ENCODE measurements around the gene LPO. TPM values are rescaled to one million over a fixed set of nuclear protein-coding genes. Genes with fewer than 3 reads are reported as not detected.

The LPO gene
- polyA plus RNA-seq, 1 donor from 2014 or later, result not detected

DNA sequence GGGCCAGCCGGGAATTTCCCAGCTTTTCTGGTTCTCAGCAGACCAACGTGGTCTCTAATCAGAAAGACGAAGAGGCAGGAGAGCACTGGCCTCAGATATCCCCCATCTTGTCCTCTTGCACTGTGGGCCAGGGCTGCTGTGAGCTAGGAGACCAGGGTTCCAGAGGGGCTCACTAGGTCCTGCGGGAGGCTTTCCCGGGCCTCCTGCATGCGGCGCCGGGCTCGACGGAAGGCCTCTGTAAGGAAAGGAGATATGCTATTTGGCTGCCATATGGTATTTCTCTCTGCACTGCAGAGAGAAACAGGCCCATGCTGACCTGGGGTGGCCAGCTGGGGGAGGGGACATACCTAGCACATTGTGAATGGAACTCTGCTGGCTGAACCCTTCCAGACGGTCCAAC is 32.4 kb upstream of the LPO start:
- Histone ChIP-seq H3F3A (ENCODE audit: insufficient read depth, low read length, poor library complexity, severe bottlenecking) (no peaks in the 10 kb centered on the region), H2AFZ (ENCODE audit: low read depth, low read length) (no peak overlapping the region), H3K9me2 (ENCODE audit: insufficient read depth, low read length) (no peaks in the 10 kb centered on the region), H3K79me2 (replicated peaks; ENCODE audit: insufficient read depth, low read length) (no peaks in the 10 kb centered on the region), H3K36me3 (ENCODE audit: insufficient read depth, low read length) (no peaks in the 10 kb centered on the region), H3K4me3 (ENCODE audit: low read length) (no peak overlapping the region), H4K20me1 (ENCODE audit: insufficient read depth) (no peaks in the 10 kb centered on the region), H3K27ac (ENCODE audit: low read length) (no peak overlapping the region), H3K9me3 (ENCODE audit: low read length) (no peaks in the 10 kb centered on the region), H3K4me2 (ENCODE audit: low read length) (no peak overlapping the region), H3K27me3 (ENCODE audit: insufficient read depth, low read depth, low read length) (no peaks in the 10 kb centered on the region), H3K9ac (ENCODE audit: low read length) (no peak overlapping the region)
- TF ChIP-seq REST (IDR thresholded peaks at IDR 0.05; ENCODE audit: borderline replicate concordance) (no peak), SMC3 (conservative IDR thresholded peaks at IDR 0.05; ENCODE audit: poor library complexity) (no peak), POLR2AphosphoS5 (IDR thresholded peaks at IDR 0.05) (no peak), RAD21 (conservative IDR thresholded peaks at IDR 0.05) (no peak), EZH2 (IDR thresholded peaks at IDR 0.05; ENCODE audit: borderline replicate concordance, insufficient read depth, low read length, poor library complexity, severe bottlenecking) (no peak), MXI1 (conservative IDR thresholded peaks at IDR 0.05; ENCODE audit: poor library complexity, severe bottlenecking) (no peak), EP300 (conservative IDR thresholded peaks at IDR 0.05; ENCODE audit: poor library complexity, severe bottlenecking) (no peak), TAF1 (IDR thresholded peaks at IDR 0.05; ENCODE audit: low read depth) (no peak)
- TF ChIP-seq, protein P1, sequence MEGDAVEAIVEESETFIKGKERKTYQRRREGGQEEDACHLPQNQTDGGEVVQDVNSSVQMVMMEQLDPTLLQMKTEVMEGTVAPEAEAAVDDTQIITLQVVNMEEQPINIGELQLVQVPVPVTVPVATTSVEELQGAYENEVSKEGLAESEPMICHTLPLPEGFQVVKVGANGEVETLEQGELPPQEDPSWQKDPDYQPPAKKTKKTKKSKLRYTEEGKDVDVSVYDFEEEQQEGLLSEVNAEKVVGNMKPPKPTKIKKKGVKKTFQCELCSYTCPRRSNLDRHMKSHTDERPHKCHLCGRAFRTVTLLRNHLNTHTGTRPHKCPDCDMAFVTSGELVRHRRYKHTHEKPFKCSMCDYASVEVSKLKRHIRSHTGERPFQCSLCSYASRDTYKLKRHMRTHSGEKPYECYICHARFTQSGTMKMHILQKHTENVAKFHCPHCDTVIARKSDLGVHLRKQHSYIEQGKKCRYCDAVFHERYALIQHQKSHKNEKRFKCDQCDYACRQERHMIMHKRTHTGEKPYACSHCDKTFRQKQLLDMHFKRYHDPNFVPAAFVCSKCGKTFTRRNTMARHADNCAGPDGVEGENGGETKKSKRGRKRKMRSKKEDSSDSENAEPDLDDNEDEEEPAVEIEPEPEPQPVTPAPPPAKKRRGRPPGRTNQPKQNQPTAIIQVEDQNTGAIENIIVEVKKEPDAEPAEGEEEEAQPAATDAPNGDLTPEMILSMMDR (IDR thresholded peaks at IDR 0.05; ENCODE audit: poor library complexity, severe bottlenecking), result no peak

DNA sequence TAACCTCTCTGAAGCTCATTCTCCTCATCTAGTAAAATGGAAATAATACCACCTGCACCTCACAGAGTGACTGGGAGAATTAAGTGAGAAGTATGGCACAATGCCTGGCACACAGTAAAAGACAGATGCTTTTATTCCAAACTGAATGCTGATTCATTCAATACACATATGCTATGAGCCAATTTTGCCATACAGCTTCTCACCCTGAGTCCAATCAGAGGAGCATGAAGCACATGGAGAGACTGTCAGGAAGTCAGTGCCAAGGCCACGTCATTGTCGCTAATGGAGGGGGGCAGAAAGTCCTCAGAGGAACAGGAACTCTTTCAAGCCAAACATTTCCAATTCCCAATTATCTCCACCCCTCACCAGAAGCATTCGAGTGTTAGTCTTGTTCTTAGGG is 30.9 kb upstream of the LPO start:
- no peaks in the 10 kb centered on the region for H3K79me2 ChIP-seq (replicated peaks; ENCODE audit: insufficient read depth, low read length)
- no peaks in the 10 kb centered on the region for H3K36me3 ChIP-seq (ENCODE audit: insufficient read depth, low read length)
- no peak overlapping the region for H3K9ac ChIP-seq (ENCODE audit: low read length)
- no peaks in the 10 kb centered on the region for H3K9me2 ChIP-seq (ENCODE audit: insufficient read depth, low read length)
- H3K4me2 ChIP-seq (ENCODE audit: low read length), result no peak overlapping the region
- no peaks in the 10 kb centered on the region for H3K27me3 ChIP-seq (ENCODE audit: insufficient read depth, low read depth, low read length)
- no peaks in the 10 kb centered on the region for H4K20me1 ChIP-seq (ENCODE audit: insufficient read depth)
- TF ChIP-seq RAD21 (conservative IDR thresholded peaks at IDR 0.05) (no peak), EP300 (conservative IDR thresholded peaks at IDR 0.05; ENCODE audit: poor library complexity, severe bottlenecking) (no peak), REST (IDR thresholded peaks at IDR 0.05; ENCODE audit: borderline replicate concordance) (no peak)
- H2AFZ ChIP-seq (ENCODE audit: low read depth, low read length), result no peak overlapping the region
- no peak overlapping the region for H3K4me3 ChIP-seq (ENCODE audit: low read length)
- H3K27ac ChIP-seq (ENCODE audit: low read length), result no peak overlapping the region
- no peaks in the 10 kb centered on the region for H3K9me3 ChIP-seq (ENCODE audit: low read length)
- H3F3A ChIP-seq (ENCODE audit: insufficient read depth, low read length, poor library complexity, severe bottlenecking), result no peaks in the 10 kb centered on the region
